Body of pancreas (tissue), 4 donors: ENCODE results near the gene ICOS. TPM values are rescaled to one million over a fixed set of nuclear protein-coding genes. Genes with fewer than 3 reads are reported as not detected.
"Not testable (repeated sequence)": the region's sequence is repeated elsewhere in the genome, so short reads cannot be mapped to it uniquely, and the experiment has no call there.

Experiments used
- ATAC-seq: fragments of 150-250 bp; one replicate; pipeline ENCODE4 v1.9.1; 2016
- DNase-seq, 4 donors: peaks; one replicate each; pipeline ENCODE4 v3.0.0-alpha.2; 2019
- H3K27ac ChIP-seq, 4 donors: fragments of 200-600 bp; sonication (generic); 1 replicate in 3 of 4; 2 replicates in 1 of 4; pipeline versions ENCODE4 v1.5.1 to v1.6.1; 2016 to 2019; ENCODE audit warnings: mild to moderate bottlenecking in 1 of 4, mixed read lengths in 1 of 4, moderate library complexity in 1 of 4
- H3K27me3 ChIP-seq, 2 donors: fragments of 200-600 bp; sonication (generic); one replicate each; pipeline ENCODE4 v1.6.0; 2016; ENCODE audit warnings: mild to moderate bottlenecking in 1 of 2
- H3K36me3 ChIP-seq, 2 donors: fragments of 200-600 bp; sonication (generic); replicated peaks in 1 of 2; 2 replicates each; pipeline ENCODE4 v1.5.1; 2016; ENCODE audit warnings: low read depth in 2 of 2; ENCODE audit not compliant: insufficient read depth in 1 of 2
- H3K4me1 ChIP-seq: fragments of 200-600 bp; sonication (generic); one replicate; pipeline ENCODE4 v1.6.0; 2016
- H3K4me3 ChIP-seq, 2 donors: fragments of 200-600 bp; sonication (generic); 1 replicate in 1 of 2; 2 replicates in 1 of 2; pipeline ENCODE4 v1.5.1; 2016 to 2019
- H3K9me3 ChIP-seq, 3 donors: fragments of 200-600 bp; sonication (generic); 1 replicate in 2 of 3; 2 replicates in 1 of 3; pipeline ENCODE4 v1.5.1; 2016
- POLR2A ChIP-seq, 3 donors: fragments of 450-650 bp; IDR thresholded peaks; one replicate each; pipeline ENCODE4 v1.6.1; 2016; ENCODE audit warnings: antibody characterized with exemption in 3 of 3, mild to moderate bottlenecking in 2 of 3
- WGBS, 2 donors: methylation state at CpG; one replicate each; pipeline ENCODE4 v1.1.5; 2017; 5-methylcytosine and 5-hydroxymethylcytosine counted together
- intact Hi-C: fragments of 100-400 bp; cut with DNase I; formaldehyde crosslinking; loops from one replicate; pipeline ENCODE4 v1.15.1; 2023
- total RNA-seq, 2 donors: library from RNA; depleted of rRNA; stranded (reverse); fragments of >200 nt; gene quantifications; one replicate each; pipeline ENCODE4 v1.1.0, GENCODE V29; 2016
- TF ChIP-seq, protein P1 (sequence below), 7 experiments: fragments of 450-650 bp in 4 of 7; fragments of 200-600 bp in 3 of 7; sonication (generic) in 3 of 7; IDR thresholded peaks; one replicate each; pipeline ENCODE4 v1.5.1; 2016 to 2019; ENCODE audit warnings: antibody characterized with exemption in 7 of 7

The ICOS gene
- total RNA-seq, 2 donors from 2014 or later: not detected

DNA sequence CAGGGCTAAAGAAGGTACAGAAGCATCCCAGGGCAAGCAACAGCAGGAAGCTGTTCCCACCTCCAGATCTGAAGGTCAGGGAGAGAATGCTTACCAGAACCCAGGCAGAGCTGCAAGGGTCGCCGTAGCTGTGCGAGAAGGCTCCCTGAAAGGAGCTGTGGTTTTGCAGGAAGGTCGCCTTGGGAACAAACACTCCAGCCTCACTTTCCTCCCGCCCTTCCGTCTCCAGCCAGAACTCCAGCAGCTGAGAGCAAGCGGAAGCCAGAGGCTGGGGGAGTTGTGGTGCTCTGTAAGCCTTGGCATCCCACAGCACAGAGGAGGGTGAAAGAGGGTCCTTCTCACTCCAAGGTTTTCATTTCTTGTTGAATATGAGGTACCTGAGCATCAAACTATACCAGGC, 18.3 kb upstream of the ICOS start:
- no peaks in the 10 kb centered on the region for H3K4me1 ChIP-seq
- no peak overlapping the region for H3K4me3 ChIP-seq
- no peaks in the 10 kb centered on the region for H3K27me3 ChIP-seq
- DNase-seq: no peak
- H3K27ac ChIP-seq: no peak overlapping the region
- intact Hi-C loops: no loop called here
- no peak for ATAC-seq
- TF ChIP-seq, protein P1, sequence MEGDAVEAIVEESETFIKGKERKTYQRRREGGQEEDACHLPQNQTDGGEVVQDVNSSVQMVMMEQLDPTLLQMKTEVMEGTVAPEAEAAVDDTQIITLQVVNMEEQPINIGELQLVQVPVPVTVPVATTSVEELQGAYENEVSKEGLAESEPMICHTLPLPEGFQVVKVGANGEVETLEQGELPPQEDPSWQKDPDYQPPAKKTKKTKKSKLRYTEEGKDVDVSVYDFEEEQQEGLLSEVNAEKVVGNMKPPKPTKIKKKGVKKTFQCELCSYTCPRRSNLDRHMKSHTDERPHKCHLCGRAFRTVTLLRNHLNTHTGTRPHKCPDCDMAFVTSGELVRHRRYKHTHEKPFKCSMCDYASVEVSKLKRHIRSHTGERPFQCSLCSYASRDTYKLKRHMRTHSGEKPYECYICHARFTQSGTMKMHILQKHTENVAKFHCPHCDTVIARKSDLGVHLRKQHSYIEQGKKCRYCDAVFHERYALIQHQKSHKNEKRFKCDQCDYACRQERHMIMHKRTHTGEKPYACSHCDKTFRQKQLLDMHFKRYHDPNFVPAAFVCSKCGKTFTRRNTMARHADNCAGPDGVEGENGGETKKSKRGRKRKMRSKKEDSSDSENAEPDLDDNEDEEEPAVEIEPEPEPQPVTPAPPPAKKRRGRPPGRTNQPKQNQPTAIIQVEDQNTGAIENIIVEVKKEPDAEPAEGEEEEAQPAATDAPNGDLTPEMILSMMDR (IDR thresholded peaks at IDR 0.05): no peak
- no peak for TF ChIP-seq POLR2A (IDR thresholded peaks at IDR 0.05)
- no peaks in the 10 kb centered on the region for H3K36me3 ChIP-seq
- no peaks in the 10 kb centered on the region for H3K9me3 ChIP-seq
- WGBS, 2 donors: 71% methylated on average over 7 of the region's 7 CpGs

- TF ChIP-seq, protein P1 (IDR thresholded peaks at IDR 0.05): no peak
- no peak for TF ChIP-seq POLR2A (IDR thresholded peaks at IDR 0.05)
- intact Hi-C loops: no loop called here
- Histone ChIP-seq H3K9me3 (no peaks in the 10 kb centered on the region), H3K27ac (no peak overlapping the region), H3K27me3 (no peaks in the 10 kb centered on the region), H3K36me3 (no peaks in the 10 kb centered on the region), H3K4me3 (no peak overlapping the region), H3K4me1 (no peaks in the 10 kb centered on the region)
- WGBS, 2 donors: 85 to 90% methylated on average over 3 of the region's 3 CpGs
- DNase-seq (no peak), ATAC-seq (no peak)
These were observed 17.7 kb upstream of the ICOS start for GRCh38 chr2:203918839-203919238.

- Histone ChIP-seq H3K9me3 (no peaks in the 10 kb centered on the region), H3K27ac (no peak overlapping the region), H3K4me3 (no peak overlapping the region), H3K36me3 (no peaks in the 10 kb centered on the region), H3K4me1 (no peaks in the 10 kb centered on the region), H3K27me3 (no peaks in the 10 kb centered on the region)
- ATAC-seq: no peak
- WGBS, 2 donors: 78 to 83% methylated on average over 3 of the region's 3 CpGs
- no peak for TF ChIP-seq POLR2A (IDR thresholded peaks at IDR 0.05)
- TF ChIP-seq, protein P1 (IDR thresholded peaks at IDR 0.05): no peak
- no peak for DNase-seq
- intact Hi-C loops: no loop called here
These were observed 10.9 kb upstream of the ICOS start for GRCh38 chr2:203925512-203926158.

GRCh38 chr2:203928849-203929248, 7.7 kb upstream of the ICOS start:
- Histone ChIP-seq H3K36me3 (no peaks in the 10 kb centered on the region), H3K4me1 (no peaks in the 10 kb centered on the region), H3K27ac (no peak overlapping the region), H3K4me3 (no peak overlapping the region), H3K27me3 (no peaks in the 10 kb centered on the region), H3K9me3 (no peaks in the 10 kb centered on the region)
- ATAC-seq (no peak), DNase-seq (no peak)
- TF ChIP-seq, protein P1 (IDR thresholded peaks at IDR 0.05): no peak
- TF ChIP-seq POLR2A (IDR thresholded peaks at IDR 0.05): no peak
- intact Hi-C loops: no loop called here

- H3K27me3 ChIP-seq, H3K9me3 ChIP-seq, H3K4me3 ChIP-seq, intact Hi-C loops, ATAC-seq, H3K4me1 ChIP-seq, H3K27ac ChIP-seq, H3K36me3 ChIP-seq, DNase-seq: not testable (repeated sequence)
- 70 to 76% methylated on average over 3 of the region's 3 CpGs for WGBS, 2 donors
These were observed 5.3 kb upstream of the ICOS start for GRCh38 chr2:203931262-203931661.
